ENCODE results near the gene CDCP1. TPM values are rescaled to one million over a fixed set of nuclear protein-coding genes. Genes with fewer than 3 reads are reported as not detected.

CDCP1 gene
- total RNA-seq, 4 donors from 2014 or later = 41.6 to 64.6 (median 53.4) TPM

DNA sequence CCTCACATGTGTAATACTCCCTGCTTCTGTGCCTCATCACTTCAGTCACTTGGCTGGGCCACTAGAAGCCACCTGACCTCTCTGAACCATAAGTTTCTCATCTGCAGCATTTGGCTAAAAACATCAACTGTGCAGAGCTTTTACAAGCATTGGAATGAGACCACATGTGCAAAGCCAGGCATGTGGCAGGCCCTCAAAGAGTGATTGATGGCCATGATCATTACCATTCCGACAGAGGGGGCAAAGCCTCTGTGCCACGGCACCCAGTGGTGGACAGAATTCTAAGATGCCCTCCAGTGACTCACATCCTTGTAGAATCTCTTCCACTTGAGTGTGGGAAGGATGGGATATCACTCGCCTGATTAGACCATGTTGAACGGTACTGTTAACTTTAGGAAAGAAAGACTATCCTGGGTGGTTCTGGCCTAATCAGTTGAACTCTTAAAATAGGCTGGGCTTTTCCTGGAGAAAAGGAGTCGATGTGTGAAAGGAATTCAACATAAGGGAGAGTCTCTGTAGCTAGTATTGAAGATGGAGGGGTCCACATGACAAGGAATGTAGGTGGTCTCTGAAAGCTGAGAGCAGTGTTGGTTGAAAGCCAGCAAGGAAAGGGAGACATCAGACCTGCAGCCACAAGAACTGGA, 13.5 kb downstream of the CDCP1 start:
- Histone ChIP-seq H3K4me3 (no peak overlapping the region), H3K4me1 (peaks cover 0 to 28% (median 5%) of the 10 kb centered on the region in 4 donors), H3K27ac (no peak overlapping the region), H3K27me3 (no peaks in the 10 kb centered on the region), H3K9me3 (no peaks in the 10 kb centered on the region), H3K36me3 (no peaks in the 10 kb centered on the region)
- TF ChIP-seq POLR2AphosphoS5 (IDR thresholded peaks at IDR 0.05) = no peak
- TF ChIP-seq EP300 (IDR thresholded peaks at IDR 0.05; ENCODE audit: low read depth) = no peak
- TF ChIP-seq, protein P1, sequence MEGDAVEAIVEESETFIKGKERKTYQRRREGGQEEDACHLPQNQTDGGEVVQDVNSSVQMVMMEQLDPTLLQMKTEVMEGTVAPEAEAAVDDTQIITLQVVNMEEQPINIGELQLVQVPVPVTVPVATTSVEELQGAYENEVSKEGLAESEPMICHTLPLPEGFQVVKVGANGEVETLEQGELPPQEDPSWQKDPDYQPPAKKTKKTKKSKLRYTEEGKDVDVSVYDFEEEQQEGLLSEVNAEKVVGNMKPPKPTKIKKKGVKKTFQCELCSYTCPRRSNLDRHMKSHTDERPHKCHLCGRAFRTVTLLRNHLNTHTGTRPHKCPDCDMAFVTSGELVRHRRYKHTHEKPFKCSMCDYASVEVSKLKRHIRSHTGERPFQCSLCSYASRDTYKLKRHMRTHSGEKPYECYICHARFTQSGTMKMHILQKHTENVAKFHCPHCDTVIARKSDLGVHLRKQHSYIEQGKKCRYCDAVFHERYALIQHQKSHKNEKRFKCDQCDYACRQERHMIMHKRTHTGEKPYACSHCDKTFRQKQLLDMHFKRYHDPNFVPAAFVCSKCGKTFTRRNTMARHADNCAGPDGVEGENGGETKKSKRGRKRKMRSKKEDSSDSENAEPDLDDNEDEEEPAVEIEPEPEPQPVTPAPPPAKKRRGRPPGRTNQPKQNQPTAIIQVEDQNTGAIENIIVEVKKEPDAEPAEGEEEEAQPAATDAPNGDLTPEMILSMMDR (IDR thresholded peaks at IDR 0.05) = no peak
- no peak for TF ChIP-seq POLR2A (IDR thresholded peaks at IDR 0.05)
- no peak for DNase-seq
- WGBS, 2 donors (ENCODE audit: low coverage in 1 of 2) = 82% methylated on average over 5 of the region's 5 CpGs; no CpG with 5 or more reads in 1 of the 2 donors
- in situ Hi-C loops (cut with MboI; ENCODE audit: low pct_ligation_motif_present in 1 of 4, low pct_unique_long_range_greater_than_20kb in 1 of 4, low sequenced_read_pairs in 3 of 4) = no loop called here
- intact Hi-C loops (cut with DNase I; ENCODE audit: low total_unique reads) = no loop called here

DNA sequence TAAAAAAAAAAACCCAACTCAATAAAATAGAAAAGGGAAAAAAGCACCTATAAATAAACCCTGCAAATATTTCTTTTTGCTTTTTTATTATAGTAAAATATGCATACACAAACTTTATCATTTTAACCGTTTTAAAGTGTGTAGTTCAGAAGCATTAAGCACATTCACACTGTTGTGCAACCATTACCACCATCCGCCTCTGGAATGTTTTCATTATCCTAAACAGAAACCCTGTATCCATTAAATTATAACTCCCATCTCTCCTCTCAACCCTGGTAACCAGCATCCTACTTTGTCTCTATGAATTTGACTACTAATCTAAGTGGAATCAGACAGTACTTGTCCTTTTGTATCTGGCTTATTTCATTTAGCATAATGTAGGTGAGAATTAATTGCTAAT, 15.0 kb downstream of the CDCP1 start:
- no peaks in the 10 kb centered on the region for H3K9me3 ChIP-seq
- H3K27ac ChIP-seq = no peak overlapping the region
- TF ChIP-seq POLR2A (IDR thresholded peaks at IDR 0.05) = no peak
- TF ChIP-seq EP300 (IDR thresholded peaks at IDR 0.05; ENCODE audit: low read depth) = no peak
- TF ChIP-seq POLR2AphosphoS5 (IDR thresholded peaks at IDR 0.05) = no peak
- TF ChIP-seq, protein P1 (IDR thresholded peaks at IDR 0.05) = no peak
- H3K4me3 ChIP-seq = no peak overlapping the region
- intact Hi-C loops (cut with DNase I; ENCODE audit: low total_unique reads) = no loop called here
- no peaks in the 10 kb centered on the region for H3K27me3 ChIP-seq
- DNase-seq = no peak
- 52 to 73% methylated on average over 2 of the region's 2 CpGs for WGBS, 2 donors (ENCODE audit: low coverage in 1 of 2)
- H3K36me3 ChIP-seq = no peaks in the 10 kb centered on the region
- H3K4me1 ChIP-seq = peaks cover 0 to 34% (median 12%) of the 10 kb centered on the region in 4 donors
- in situ Hi-C loops (cut with MboI; ENCODE audit: low pct_ligation_motif_present in 1 of 4, low pct_unique_long_range_greater_than_20kb in 1 of 4, low sequenced_read_pairs in 3 of 4) = no loop called here

GRCh38 chr3:45130476-45130875, 15.7 kb downstream of the CDCP1 start:
- H3K27ac ChIP-seq = no peak overlapping the region
- no peak overlapping the region for H3K4me3 ChIP-seq
- TF ChIP-seq EP300 (IDR thresholded peaks at IDR 0.05; ENCODE audit: low read depth) (no peak), POLR2AphosphoS5 (IDR thresholded peaks at IDR 0.05) (no peak), POLR2A (IDR thresholded peaks at IDR 0.05) (no peak)
- TF ChIP-seq, protein P1 (IDR thresholded peaks at IDR 0.05) = no peak
- intact Hi-C loops (cut with DNase I; ENCODE audit: low total_unique reads) = no loop called here
- H3K36me3 ChIP-seq = no peaks in the 10 kb centered on the region
- in situ Hi-C loops (cut with MboI; ENCODE audit: low pct_ligation_motif_present in 1 of 4, low pct_unique_long_range_greater_than_20kb in 1 of 4, low sequenced_read_pairs in 3 of 4) = no loop called here
- 50 to 71% methylated on average over 2 to 3 of the region's 3 CpGs for WGBS, 2 donors (ENCODE audit: low coverage in 1 of 2)
- no peak for DNase-seq
- peaks cover 0 to 34% (median 12%) of the 10 kb centered on the region in 4 donors for H3K4me1 ChIP-seq
- no peaks in the 10 kb centered on the region for H3K27me3 ChIP-seq
- no peaks in the 10 kb centered on the region for H3K9me3 ChIP-seq

GRCh38 chr3:45128950-45129349, 17.2 kb downstream of the CDCP1 start:
- no peak overlapping the region for H3K27ac ChIP-seq
- TF ChIP-seq POLR2AphosphoS5 (IDR thresholded peaks at IDR 0.05) (no peak), EP300 (IDR thresholded peaks at IDR 0.05; ENCODE audit: low read depth) (no peak), POLR2A (IDR thresholded peaks at IDR 0.05) (no peak)
- TF ChIP-seq, protein P1 (IDR thresholded peaks at IDR 0.05) = no peak

More at GRCh38 chr3:45128950-45129349, 17.2 kb downstream of the CDCP1 start:
- Histone ChIP-seq H3K4me3 (no peak overlapping the region), H3K36me3 (no peaks in the 10 kb centered on the region), H3K9me3 (no peaks in the 10 kb centered on the region), H3K27me3 (no peaks in the 10 kb centered on the region), H3K4me1 (peaks cover 3 to 44% (median 23%) of the 10 kb centered on the region in 4 donors)
- intact Hi-C loops (cut with DNase I; ENCODE audit: low total_unique reads) (no loop called here), in situ Hi-C loops (cut with MboI; ENCODE audit: low pct_ligation_motif_present in 1 of 4, low pct_unique_long_range_greater_than_20kb in 1 of 4, low sequenced_read_pairs in 3 of 4) (no loop called here)
- DNase-seq = no peak
- WGBS, 2 donors (ENCODE audit: low coverage in 1 of 2) = 60 to 87% methylated on average over 1 to 4 of the region's 4 CpGs

Measured in transverse colon (tissue), 4 donors.